Skin epidermis (tissue), 12 donors: ENCODE results near the gene DNAH17.

ENCODE experiments used
- H3K27ac ChIP-seq, 21 experiments: fragments of 200-600 bp; sonication (generic) in 11 of 21; one replicate each; pipeline ENCODE4 v1.5.0; 2020; ENCODE audit warnings: mild to moderate bottlenecking in 3 of 21, inconsistent platforms in 2 of 21, moderate library complexity in 2 of 21
- H3K4me3 ChIP-seq, 7 experiments: fragments of 200-600 bp; sonication (generic) in 2 of 7; one replicate each; pipeline ENCODE4 v1.5.0; 2020; ENCODE audit warnings: inconsistent platforms in 2 of 7, mild to moderate bottlenecking in 2 of 7, moderate library complexity in 1 of 7

DNAH17 gene

GRCh38 chr17:78529871-78530670, 47.1 kb downstream of the DNAH17 start:
- H3K27ac ChIP-seq: no peak overlapping the region

GRCh38 chr17:78529251-78529650, 47.9 kb downstream of the DNAH17 start:
- Histone ChIP-seq H3K4me3 (no peak overlapping the region), H3K27ac (no peak overlapping the region)

More at GRCh38 chr17:78529871-78530670, 47.1 kb downstream of the DNAH17 start:
- H3K4me3 ChIP-seq: no peak overlapping the region

- H3K27ac ChIP-seq: no peak overlapping the region
- H3K4me3 ChIP-seq: no peak overlapping the region
Measured at GRCh38 chr17:78528541-78528940, 48.7 kb downstream of the DNAH17 start.

GRCh38 chr17:78527345-78527744, 49.9 kb downstream of the DNAH17 start:
- H3K27ac ChIP-seq: no peak overlapping the region

GRCh38 chr17:78526231-78527025, 50.8 kb downstream of the DNAH17 start:
- no peak overlapping the region for H3K4me3 ChIP-seq

More at GRCh38 chr17:78527345-78527744, 49.9 kb downstream of the DNAH17 start:
- H3K4me3 ChIP-seq: no peak overlapping the region

GRCh38 chr17:78525511-78526160, 51.6 kb downstream of the DNAH17 start:
- Histone ChIP-seq H3K4me3 (no peak overlapping the region), H3K27ac (no peak overlapping the region)

More at GRCh38 chr17:78526231-78527025, 50.8 kb downstream of the DNAH17 start:
- no peak overlapping the region for H3K27ac ChIP-seq

GRCh38 chr17:78524870-78525510, 52.2 kb downstream of the DNAH17 start:
- H3K4me3 ChIP-seq: no peak overlapping the region

GRCh38 chr17:78523934-78524655, 53.1 kb downstream of the DNAH17 start:
- Histone ChIP-seq H3K27ac (no peak overlapping the region), H3K4me3 (no peak overlapping the region)

More at GRCh38 chr17:78524870-78525510, 52.2 kb downstream of the DNAH17 start:
- no peak overlapping the region for H3K27ac ChIP-seq

GRCh38 chr17:78522031-78522809, 55.0 kb downstream of the DNAH17 start:
- no peak overlapping the region for H3K27ac ChIP-seq
- H3K4me3 ChIP-seq: no peak overlapping the region

GRCh38 chr17:78517421-78517820, 59.8 kb downstream of the DNAH17 start:
- Histone ChIP-seq H3K4me3 (no peak overlapping the region), H3K27ac (no peak overlapping the region)

- H3K4me3 ChIP-seq: no peak overlapping the region
Measured at GRCh38 chr17:78515480-78515879, 61.7 kb downstream of the DNAH17 start.

GRCh38 chr17:78514521-78514920, 62.7 kb downstream of the DNAH17 start:
- H3K27ac ChIP-seq: no peak overlapping the region
- no peak overlapping the region for H3K4me3 ChIP-seq

More at GRCh38 chr17:78515480-78515879, 61.7 kb downstream of the DNAH17 start:
- no peak overlapping the region for H3K27ac ChIP-seq

- Histone ChIP-seq H3K27ac (no peak overlapping the region), H3K4me3 (no peak overlapping the region)
Measured at GRCh38 chr17:78512976-78513375, 64.2 kb downstream of the DNAH17 start.

GRCh38 chr17:78510141-78511075, 66.8 kb downstream of the DNAH17 start:
- H3K27ac ChIP-seq: no peak overlapping the region
- no peak overlapping the region for H3K4me3 ChIP-seq

GRCh38 chr17:78507526-78507925, 69.7 kb downstream of the DNAH17 start:
- H3K4me3 ChIP-seq: no peak overlapping the region
- no peak overlapping the region for H3K27ac ChIP-seq

GRCh38 chr17:78506454-78507309, 70.5 kb downstream of the DNAH17 start:
- H3K27ac ChIP-seq: no peak overlapping the region
- no peak overlapping the region for H3K4me3 ChIP-seq
